ENCODE measurements around the gene ACVR1B. TPM values are rescaled to one million over a fixed set of nuclear protein-coding genes. Genes with fewer than 3 reads are reported as not detected.

Gene ACVR1B
- total RNA-seq, 1 experiment from 2014 or later = 13.4 TPM

GRCh38 chr12:51969643-51970042 lies 18.1 kb downstream of the ACVR1B start:
- no peaks in the 10 kb centered on the region for H3K9me2 ChIP-seq (ENCODE audit: insufficient read depth)
- intact Hi-C loops (cut with micrococcal nuclease; ENCODE audit: unreplicated experiment) = no loop called here
- BruUV-seq (replicated peaks) = no TSS peak
- no peak for DNase-seq
- peaks cover 20% of the 10 kb centered on the region for H4K20me1 ChIP-seq (ENCODE audit: insufficient read depth)
- 0 out of 2 replicates have a peak, but pooled peaks cover 3% of the 10 kb centered on the region for H3K4me1 ChIP-seq (replicated peaks; ENCODE audit: insufficient read depth)
- no peaks in the 10 kb centered on the region for H3K9me3 ChIP-seq (ENCODE audit: insufficient read depth, low read depth)
- no peaks in the 10 kb centered on the region for H3K27me3 ChIP-seq (ENCODE audit: insufficient read depth, low read depth)
- no peaks in the 10 kb centered on the region for H3K36me3 ChIP-seq (ENCODE audit: low read depth)
- H3K27ac ChIP-seq = no peak overlapping the region
- H2AFZ ChIP-seq = no peak overlapping the region
- POLR2A ChIA-PET (ENCODE audit: unreplicated experiment) = no interaction called here
- H3K79me2 ChIP-seq (ENCODE audit: low read depth) = no peaks in the 10 kb centered on the region
- CTCF ChIA-PET = no interaction called here
- H3K4me3 ChIP-seq = no peak overlapping the region
- TF ChIP-seq EZH2 (IDR thresholded peaks at IDR 0.05; ENCODE audit: low read depth) (no peak), CTCF (conservative IDR thresholded peaks at IDR 0.05) (no peak)
- no peaks in the 10 kb centered on the region for H3F3A ChIP-seq (ENCODE audit: insufficient read depth, low read depth)
- no peak overlapping the region for H3K4me2 ChIP-seq

GRCh38 chr12:51970904-51971646 lies 19.6 kb downstream of the ACVR1B start:
- Histone ChIP-seq H3K9me2 (ENCODE audit: insufficient read depth) (no peaks in the 10 kb centered on the region), H2AFZ (no peak overlapping the region), H3F3A (ENCODE audit: insufficient read depth, low read depth) (no peaks in the 10 kb centered on the region), H3K27ac (no peak overlapping the region), H3K79me2 (ENCODE audit: low read depth) (no peaks in the 10 kb centered on the region), H3K9me3 (ENCODE audit: insufficient read depth, low read depth) (no peaks in the 10 kb centered on the region), H3K36me3 (ENCODE audit: low read depth) (no peaks in the 10 kb centered on the region), H3K27me3 (ENCODE audit: insufficient read depth, low read depth) (no peaks in the 10 kb centered on the region), H3K4me2 (no peak overlapping the region), H3K4me3 (no peak overlapping the region), H4K20me1 (ENCODE audit: insufficient read depth) (peaks cover 22% of the 10 kb centered on the region), H3K4me1 (replicated peaks; ENCODE audit: insufficient read depth) (0 out of 2 replicates have a peak, but pooled peaks cover 3% of the 10 kb centered on the region)
- TF ChIP-seq EZH2 (IDR thresholded peaks at IDR 0.05; ENCODE audit: low read depth) (no peak), CTCF (conservative IDR thresholded peaks at IDR 0.05) (0 out of 2 replicates have a peak, but pooled peaks have one; percentile 39)
- no TSS peak for BruUV-seq (replicated peaks)
- no peak for DNase-seq
- intact Hi-C loops (cut with micrococcal nuclease; ENCODE audit: unreplicated experiment) = no loop called here
- CTCF ChIA-PET = no interaction called here
- POLR2A ChIA-PET (ENCODE audit: unreplicated experiment) = no interaction called here

- TF ChIP-seq EZH2 (IDR thresholded peaks at IDR 0.05; ENCODE audit: low read depth) = no peak
- TF ChIP-seq CTCF (conservative IDR thresholded peaks at IDR 0.05) = no peak
- ChIA-PET CTCF (interaction anchor here (0.7 kb wide), 1 partner anchor 20 kb away, joined by 3 read pairs; the partner anchor contains the start of gene ACVR1B), POLR2A (ENCODE audit: unreplicated experiment) (interaction anchor here (0.9 kb wide), 1 partner anchor 10 kb away, joined by 6 read pairs; no protein-coding TSS in a partner anchor)
- no peak overlapping the region for H3K4me3 ChIP-seq
- no peaks in the 10 kb centered on the region for H3K27me3 ChIP-seq (ENCODE audit: insufficient read depth, low read depth)
- BruUV-seq (replicated peaks) = no TSS peak
- H3F3A ChIP-seq (ENCODE audit: insufficient read depth, low read depth) = no peaks in the 10 kb centered on the region
- DNase-seq = no peak
- peaks cover 22% of the 10 kb centered on the region for H4K20me1 ChIP-seq (ENCODE audit: insufficient read depth)
- 0 out of 2 replicates have a peak, but pooled peaks cover 3% of the 10 kb centered on the region for H3K4me1 ChIP-seq (replicated peaks; ENCODE audit: insufficient read depth)
- no peaks in the 10 kb centered on the region for H3K36me3 ChIP-seq (ENCODE audit: low read depth)
- no peak overlapping the region for H3K4me2 ChIP-seq
- H3K9me2 ChIP-seq (ENCODE audit: insufficient read depth) = no peaks in the 10 kb centered on the region
- H3K9me3 ChIP-seq (ENCODE audit: insufficient read depth, low read depth) = no peaks in the 10 kb centered on the region
- H2AFZ ChIP-seq = no peak overlapping the region
- no peak overlapping the region for H3K27ac ChIP-seq
- intact Hi-C loops (cut with micrococcal nuclease; ENCODE audit: unreplicated experiment) = no loop called here
- no peaks in the 10 kb centered on the region for H3K79me2 ChIP-seq (ENCODE audit: low read depth)
Observed at GRCh38 chr12:51971679-51972421, 20.4 kb downstream of the ACVR1B start.

Data from PC-9 (cell line).